Neural progenitor cell (in vitro differentiated cells): ENCODE measurements around the gene CDK1. TPM values are rescaled to one million over a fixed set of nuclear protein-coding genes. Genes with fewer than 3 reads are reported as not detected.

ENCODE experiments used
- DNase-seq: peaks from one replicate; pipeline ENCODE4 v3.0.0-alpha.2; 2016; ENCODE audit warnings: low spot score
- H2AFZ ChIP-seq: fragments of 200-600 bp; sonication (generic); replicated peaks from 2 replicates; pipeline ENCODE4 v1.6.1; 2016; ENCODE audit warnings: antibody characterized with exemption
- H3F3A ChIP-seq: fragments of 200-600 bp; sonication (generic); 2 replicates; pipeline ENCODE4 v1.6.1; 2016; ENCODE audit warnings: antibody characterized with exemption, low read depth
- H3K27ac ChIP-seq: fragments of 200-600 bp; sonication (generic); 2 replicates; pipeline ENCODE4 v1.5.1; 2016; ENCODE audit warnings: mild to moderate bottlenecking
- H3K27me3 ChIP-seq: fragments of 200-600 bp; sonication (generic); 2 replicates; pipeline ENCODE4 v1.6.1; 2016; ENCODE audit warnings: mild to moderate bottlenecking, moderate library complexity
- H3K36me3 ChIP-seq: fragments of 200-600 bp; sonication (generic); 2 replicates; pipeline ENCODE4 v1.5.1; 2016
- H3K4me1 ChIP-seq: fragments of 200-600 bp; sonication (generic); 2 replicates; pipeline ENCODE4 v1.6.1; 2016; ENCODE audit warnings: mixed run types
- H3K4me2 ChIP-seq: fragments of 200-600 bp; sonication (generic); 2 replicates; pipeline ENCODE4 v1.6.1; 2016
- H3K4me3 ChIP-seq: fragments of 200-600 bp; sonication (generic); 2 replicates; pipeline ENCODE4 v1.5.1; 2016
- H3K79me2 ChIP-seq: fragments of 200-600 bp; sonication (generic); 2 replicates; pipeline ENCODE4 v1.6.1; 2016; ENCODE audit warnings: low read depth
- H3K9ac ChIP-seq: fragments of 200-600 bp; sonication (generic); 2 replicates; pipeline ENCODE4 v1.6.1; 2016
- H3K9me3 ChIP-seq: fragments of 200-600 bp; sonication (generic); 2 replicates; pipeline ENCODE4 v1.5.1; 2016; ENCODE audit warnings: low read depth
- H4K20me1 ChIP-seq: fragments of 200-600 bp; sonication (generic); 2 replicates; pipeline ENCODE4 v1.6.1; 2016; ENCODE audit warnings: low read depth
- H3K27ac Mint-ChIP-seq: 3 replicates; pipeline ENCODE4 v1.8.0; 2021; ENCODE audit warnings: mixed read lengths
- H3K27me3 Mint-ChIP-seq: 2 replicates; pipeline ENCODE4 v1.8.0; 2022; ENCODE audit warnings: low read depth, mild to moderate bottlenecking, inconsistent platforms, moderate library complexity, mixed read lengths; ENCODE audit not compliant: insufficient read depth
- H3K36me3 Mint-ChIP-seq: 3 replicates; pipeline ENCODE4 v1.8.0; 2021; ENCODE audit warnings: mixed read lengths
- H3K4me1 Mint-ChIP-seq: 3 replicates; pipeline ENCODE4 v1.8.0; 2021; ENCODE audit warnings: mixed read lengths
- H3K4me3 Mint-ChIP-seq: 3 replicates; pipeline ENCODE4 v1.8.0; 2021; ENCODE audit warnings: mild to moderate bottlenecking, moderate library complexity, mixed read lengths
- H3K9me3 Mint-ChIP-seq: 3 replicates; pipeline ENCODE4 v1.8.0; 2020; ENCODE audit warnings: mixed read lengths
- CTCF ChIP-seq: fragments of 200-600 bp; sonication (generic); IDR thresholded peaks from 2 replicates; pipeline ENCODE4 v1.5.1; 2017; ENCODE audit warnings: antibody characterized with exemption, mild to moderate bottlenecking
- EZH2 ChIP-seq: fragments of 200-600 bp; sonication (generic); IDR thresholded peaks from 2 replicates; pipeline ENCODE4 v1.6.1; 2017; ENCODE audit warnings: antibody characterized with exemption, mild to moderate bottlenecking, moderate library complexity
- EZH2phosphoT487 ChIP-seq: fragments of 200-600 bp; sonication (generic); IDR thresholded peaks from 2 replicates; pipeline ENCODE4 v1.6.1; 2017; ENCODE audit warnings: antibody characterized with exemption
- total RNA-seq: library from RNA; depleted of rRNA; stranded (reverse); fragments of >200 nt; gene quantifications from 2 replicates; pipeline ENCODE4 v1.2.3, GENCODE V29; 2015; ENCODE audit warnings: low replicate concordance

CDK1 gene
- total RNA-seq, 1 donor from 2014 or later: 421 TPM

- Mint-ChIP-seq H3K27me3 (peaks cover 2% of the 10 kb centered on the region), H3K4me1 (no peaks in the 10 kb centered on the region), H3K36me3 (no peaks in the 10 kb centered on the region), H3K9me3 (no peaks in the 10 kb centered on the region), H3K27ac (no peak overlapping the region), H3K4me3 (no peak overlapping the region)
- Histone ChIP-seq H2AFZ (no peak overlapping the region), H3K79me2 (no peaks in the 10 kb centered on the region), H3K4me2 (no peak overlapping the region), H3K27ac (no peak overlapping the region), H3K4me3 (no peak overlapping the region), H3K9ac (no peak overlapping the region), H3K4me1 (no peaks in the 10 kb centered on the region), H3K9me3 (no peaks in the 10 kb centered on the region), H3K36me3 (no peaks in the 10 kb centered on the region), H3K27me3 (no peaks in the 10 kb centered on the region), H4K20me1 (no peaks in the 10 kb centered on the region), H3F3A (no peaks in the 10 kb centered on the region)
- DNase-seq: no peak
- TF ChIP-seq CTCF (no peak), EZH2 (no peak)
These were observed 45.0 kb downstream of the CDK1 start for GRCh38 chr10:60823324-60823723.

- Histone ChIP-seq H3K79me2 (no peaks in the 10 kb centered on the region), H3F3A (no peaks in the 10 kb centered on the region), H3K27me3 (no peaks in the 10 kb centered on the region), H3K9ac (no peak overlapping the region), H3K36me3 (no peaks in the 10 kb centered on the region), H3K4me1 (no peaks in the 10 kb centered on the region), H2AFZ (no peak overlapping the region), H4K20me1 (no peaks in the 10 kb centered on the region), H3K4me3 (no peak overlapping the region), H3K9me3 (no peaks in the 10 kb centered on the region), H3K4me2 (no peak overlapping the region), H3K27ac (no peak overlapping the region)
- H3K4me1 Mint-ChIP-seq: no peaks in the 10 kb centered on the region
- no peaks in the 10 kb centered on the region for H3K9me3 Mint-ChIP-seq
- TF ChIP-seq EZH2 (no peak), CTCF (no peak), EZH2phosphoT487 (no peak)
- H3K27ac Mint-ChIP-seq: no peak overlapping the region
- H3K27me3 Mint-ChIP-seq: peaks cover 2% of the 10 kb centered on the region
- DNase-seq: no peak
- no peaks in the 10 kb centered on the region for H3K36me3 Mint-ChIP-seq
- no peak overlapping the region for H3K4me3 Mint-ChIP-seq
These were observed 47.2 kb downstream of the CDK1 start for GRCh38 chr10:60825520-60825919.

GRCh38 chr10:60827791-60828488, 49.7 kb downstream of the CDK1 start:
- Histone ChIP-seq H3K79me2 (no peaks in the 10 kb centered on the region), H3F3A (no peaks in the 10 kb centered on the region), H3K4me1 (no peaks in the 10 kb centered on the region), H2AFZ (no peak overlapping the region), H3K27ac (no peak overlapping the region), H3K4me2 (no peak overlapping the region), H3K9me3 (no peaks in the 10 kb centered on the region), H3K36me3 (no peaks in the 10 kb centered on the region), H3K27me3 (no peaks in the 10 kb centered on the region), H3K4me3 (no peak overlapping the region), H3K9ac (no peak overlapping the region), H4K20me1 (no peaks in the 10 kb centered on the region)
- no peak for DNase-seq
- no peaks in the 10 kb centered on the region for H3K4me1 Mint-ChIP-seq
- H3K27me3 Mint-ChIP-seq: peaks cover 2% of the 10 kb centered on the region
- H3K4me3 Mint-ChIP-seq: no peak overlapping the region
- H3K9me3 Mint-ChIP-seq: no peaks in the 10 kb centered on the region
- TF ChIP-seq CTCF (no peak), EZH2phosphoT487 (no peak), EZH2 (no peak)
- H3K36me3 Mint-ChIP-seq: no peaks in the 10 kb centered on the region
- no peak overlapping the region for H3K27ac Mint-ChIP-seq
